HepG2 (cell line): Measurements from ENCODE around the gene MAPK8IP3. TPM values are rescaled to one million over a fixed set of nuclear protein-coding genes. Genes with fewer than 3 reads are reported as not detected.
A peak's percentile ranks its signal among the peaks of the same experiment; 100 is the strongest.

ENCODE experiments used
- ATAC-seq: fragments of 200-7000 bp; cut with Tn5 transposase; 3 replicates; pipeline ENCODE4 v1.9.1; 2020; ENCODE audit warnings: mild to moderate bottlenecking, moderate library complexity
- BruUV-seq: library from RNA; stranded (reverse); fragments of 400-500 nt; replicated peaks from 2 replicates; lab custom pipeline; 2021; lab: Mats Ljungman, UMichigan
- CTCF ChIA-PET: fragments of 300-600 bp; formaldehyde crosslinking; extraction: SDS; loops from one replicate; lab custom pipeline; 2021; ENCODE audit warnings: low total read pairs, inconsistent platforms, low intra/inter-chr PET ratio; lab: Yijun Ruan, JAX
- POLR2A ChIA-PET: fragments of 350-600 bp; sonication (Branson Sonifier 250); formaldehyde crosslinking; loops from one replicate; lab custom pipeline; 2020; ENCODE audit warnings: antibody characterized with exemption, inconsistent platforms; lab: Yijun Ruan, JAX
- DNase-seq: peaks from one replicate; pipeline ENCODE4 v3.0.0-alpha.2; 2015; ENCODE audit warnings: low spot score
- FAIRE-seq: peaks from 3 replicates; lab custom pipeline; 2011; peaks lifted over from hg19 to GRCh38; lab: Jason Lieb, UNC
- H2AFZ ChIP-seq: one replicate; pipeline ENCODE4 v1.6.1; 2011; ENCODE audit warnings: low read length, inconsistent platforms
- H3K27ac ChIP-seq: fragments of 300-600 bp; 3 replicates; pipeline ENCODE4 v1.8.0; 2011; ENCODE audit warnings: mixed run types, mild to moderate bottlenecking, mixed read lengths, low read length, inconsistent platforms; ENCODE audit not compliant: insufficient read depth; ENCODE audit errors: extremely low read length
- H3K27me3 ChIP-seq, 2 experiments: fragments of 200-600 bp in 1 of 2; 2 replicates in 1 of 2; 3 replicates in 1 of 2; pipeline versions ENCODE4 v1.6.0 to v1.8.0; 2011; ENCODE audit warnings: low read length in 2 of 2, mild to moderate bottlenecking in 2 of 2, moderate library complexity in 2 of 2, inconsistent platforms in 1 of 2; ENCODE audit not compliant: insufficient read depth in 2 of 2, control insufficient read depth in 1 of 2
- H3K36me3 ChIP-seq, 2 experiments: fragments of 200-600 bp in 1 of 2; replicated peaks in 1 of 2; 2 replicates in 1 of 2; 3 replicates in 1 of 2; pipeline versions ENCODE4 v1.5.1 to v1.8.0; 2011; ENCODE audit warnings: low read length in 2 of 2, inconsistent platforms in 1 of 2; ENCODE audit not compliant: insufficient read depth in 2 of 2, control insufficient read depth in 1 of 2
- H3K4me1 ChIP-seq: 2 replicates; pipeline ENCODE4 v1.5.1; 2012; ENCODE audit warnings: low read length, inconsistent platforms; ENCODE audit not compliant: insufficient read depth
- H3K4me2 ChIP-seq: 2 replicates; pipeline ENCODE4 v1.6.0; 2011; ENCODE audit warnings: low read depth, low read length, inconsistent platforms
- H3K4me3 ChIP-seq, 3 experiments: fragments of 200-600 bp in 1 of 3; sonication (generic), shearing (Covaris generic) in 1 of 3; replicated peaks in 1 of 3; 2 replicates each; pipeline ENCODE4 v1.5.1; 2011 to 2016; ENCODE audit warnings: low read length in 3 of 3, inconsistent platforms in 2 of 3, low read depth in 2 of 3, mild to moderate bottlenecking in 2 of 3, control low read depth in 1 of 3, mixed read lengths in 1 of 3; ENCODE audit not compliant: insufficient read depth in 1 of 3
- H3K79me2 ChIP-seq: one replicate; pipeline ENCODE4 v1.6.1; 2011; ENCODE audit warnings: low read length, inconsistent platforms; ENCODE audit not compliant: insufficient read depth
- H3K9ac ChIP-seq: 2 replicates; pipeline ENCODE4 v1.6.0; 2011; ENCODE audit warnings: mild to moderate bottlenecking, low read depth, low read length, inconsistent platforms; ENCODE audit not compliant: insufficient read depth
- H3K9me3 ChIP-seq: 2 replicates; pipeline ENCODE4 v1.5.1; 2012; ENCODE audit warnings: mild to moderate bottlenecking, low read length
- H4K20me1 ChIP-seq: 2 replicates; pipeline ENCODE4 v1.6.0; 2011; ENCODE audit warnings: inconsistent platforms, mild to moderate bottlenecking, low read length, moderate library complexity; ENCODE audit not compliant: insufficient read depth
- HES4 ChIP-seq: sonication (generic); formaldehyde crosslinking; IDR thresholded peaks from 2 replicates; pipeline ENCODE4 v1.9.0; 2021; ENCODE audit warnings: mild to moderate bottlenecking, missing genetic modification reagents, borderline replicate concordance
- RBFOX2 ChIP-seq: fragments of 200-400 bp; formaldehyde crosslinking; IDR thresholded peaks from 2 replicates; pipeline ENCODE4 v1.6.1; 2017; ENCODE audit warnings: low read depth, mild to moderate bottlenecking, low read length
- ZNF775 ChIP-seq: sonication (generic); formaldehyde crosslinking; IDR thresholded peaks from 2 replicates; pipeline ENCODE4 v1.4.0; 2020; ENCODE audit warnings: missing genetic modification reagents, mild to moderate bottlenecking, moderate library complexity, borderline replicate concordance
- ZZZ3 ChIP-seq: sonication (generic); formaldehyde crosslinking; IDR thresholded peaks from 2 replicates; pipeline ENCODE4 v1.4.0; 2020; ENCODE audit warnings: missing genetic modification reagents, mild to moderate bottlenecking, borderline replicate concordance
- WGBS: methylation state at CpG from one replicate; pipeline ENCODE4 v1.1.6; 2017; ENCODE audit warnings: low lambda C conversion rate; 5-methylcytosine and 5-hydroxymethylcytosine counted together
- in situ Hi-C: cut with HindIII; loops from 2 replicates; pipeline ENCODE4 v1.10.0; 2017; ENCODE audit warnings: low pct_unique_long_range_greater_than_20kb; ENCODE audit not compliant: extremely low pct_ligation_motif_present
- intact Hi-C: fragments of 100-400 bp; cut with micrococcal nuclease; formaldehyde crosslinking; loops from one replicate; pipeline ENCODE4 v1.10.0; 2022; ENCODE audit not compliant: unreplicated experiment
- polyA plus RNA-seq, 8 experiments: library from polyadenylated mRNA; depleted of rRNA in 3 of 8; stranded (reverse) in 7 of 8; unstranded in 1 of 8; fragments of >200 nt; fragmentation: Illumina TruSeq in 4 of 8; extraction: Trizol in 4 of 8; gene quantifications; 2 replicates each; pipeline versions ENCODE4 v1.2.1 to v1.2.3, GENCODE V29; 2011 to 2016; ENCODE audit warnings: low read depth in 4 of 8, missing spikeins in 1 of 8, mixed read lengths in 1 of 8; ENCODE audit not compliant: insufficient read depth in 1 of 8
- total RNA-seq, 5 experiments: library from RNA; depleted of rRNA; stranded (reverse); fragments of >200 nt; fragmentation: Illumina TruSeq; extraction: Trizol; gene quantifications; 2 replicates each; pipeline ENCODE4 v1.2.3, GENCODE V29; 2016; ENCODE audit warnings: low read depth in 1 of 5
- TF ChIP-seq, protein P1 (sequence below): sonication (generic); formaldehyde crosslinking; IDR thresholded peaks from 2 replicates; pipeline ENCODE4 v1.5.0; 2020; ENCODE audit warnings: mild to moderate bottlenecking, missing genetic modification reagents

The MAPK8IP3 gene
- total and polyA plus RNA-seq, 2 of the 13 experiments (the other 11 are each of a cell fraction or from before 2014, with no cell fraction given) = 25.1 to 41.7 TPM

DNA sequence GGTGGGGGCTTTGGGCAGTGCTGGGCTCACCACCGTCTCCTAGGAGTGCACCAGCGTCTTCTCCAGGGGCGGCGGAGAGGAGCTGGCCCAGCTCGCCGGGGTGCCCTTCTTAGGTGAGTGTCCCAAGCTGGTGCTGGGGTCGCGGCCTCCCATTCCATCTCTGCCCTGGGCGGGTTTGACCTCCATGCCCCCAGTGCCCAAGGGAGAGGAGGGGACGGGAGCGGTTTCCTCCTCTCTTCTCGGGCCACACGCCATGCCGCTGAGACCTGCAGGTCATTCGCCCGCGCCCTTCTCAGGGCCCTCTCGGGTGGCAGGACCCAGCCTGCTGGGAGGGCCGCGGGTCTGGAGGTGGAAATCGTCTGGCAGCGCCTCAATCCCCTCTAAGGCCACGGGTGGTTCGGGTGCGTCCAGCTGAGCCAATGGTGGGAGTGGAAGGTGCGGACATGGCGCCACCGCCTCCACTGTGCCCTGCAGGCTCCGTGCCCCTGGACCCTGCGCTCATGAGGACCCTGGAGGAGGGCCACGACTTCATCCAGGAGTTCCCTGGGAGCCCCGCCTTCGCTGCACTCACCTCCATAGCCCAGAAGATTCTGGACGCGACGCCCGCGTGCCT, 82.2 kb downstream of the MAPK8IP3 start:
- ChIA-PET POLR2A (no interaction called here), CTCF (no interaction called here)
- H3K4me2 ChIP-seq = no peak overlapping the region
- H3K4me1 ChIP-seq = peaks cover 11% of the 10 kb centered on the region
- TF ChIP-seq RBFOX2 (peak; percentile 38; the same call in 1 of the 2 replicates), HES4 (no peak), ZNF775 (CRISPR knock-in tag) (no peak), ZZZ3 (CRISPR knock-in tag) (no peak)
- TF ChIP-seq, protein P1, sequence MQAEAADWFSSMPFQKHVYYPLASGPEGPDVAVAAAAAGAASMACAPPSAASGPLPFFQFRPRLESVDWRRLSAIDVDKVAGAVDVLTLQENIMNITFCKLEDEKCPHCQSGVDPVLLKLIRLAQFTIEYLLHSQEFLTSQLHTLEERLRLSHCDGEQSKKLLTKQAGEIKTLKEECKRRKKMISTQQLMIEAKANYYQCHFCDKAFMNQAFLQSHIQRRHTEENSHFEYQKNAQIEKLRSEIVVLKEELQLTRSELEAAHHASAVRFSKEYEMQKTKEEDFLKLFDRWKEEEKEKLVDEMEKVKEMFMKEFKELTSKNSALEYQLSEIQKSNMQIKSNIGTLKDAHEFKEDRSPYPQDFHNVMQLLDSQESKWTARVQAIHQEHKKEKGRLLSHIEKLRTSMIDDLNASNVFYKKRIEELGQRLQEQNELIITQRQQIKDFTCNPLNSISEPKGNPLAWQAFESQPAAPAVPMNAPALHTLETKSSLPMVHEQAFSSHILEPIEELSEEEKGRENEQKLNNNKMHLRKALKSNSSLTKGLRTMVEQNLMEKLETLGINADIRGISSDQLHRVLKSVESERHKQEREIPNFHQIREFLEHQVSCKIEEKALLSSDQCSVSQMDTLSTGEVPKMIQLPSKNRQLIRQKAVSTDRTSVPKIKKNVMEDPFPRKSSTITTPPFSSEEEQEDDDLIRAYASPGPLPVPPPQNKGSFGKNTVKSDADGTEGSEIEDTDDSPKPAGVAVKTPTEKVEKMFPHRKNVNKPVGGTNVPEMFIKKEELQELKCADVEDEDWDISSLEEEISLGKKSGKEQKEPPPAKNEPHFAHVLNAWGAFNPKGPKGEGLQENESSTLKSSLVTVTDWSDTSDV (CRISPR knock-in tag) = no peak
- H3K79me2 ChIP-seq = peaks cover 25% of the 10 kb centered on the region
- peaks cover 4 to 7% of the 10 kb centered on the region in 2 experiments; a peak in 3 of 5 replicates for H3K36me3 ChIP-seq
- H3K4me3 ChIP-seq = no peak overlapping the region
- no peak for DNase-seq
- 96% methylated on average over 14 of the region's 38 CpGs for WGBS
- BruUV-seq = no TSS peak
- intact Hi-C loops = no loop called here
- no peak overlapping the region for H3K9ac ChIP-seq
- ATAC-seq = no peak
- in situ Hi-C loops = no loop called here
- peaks cover 4% of the 10 kb centered on the region; the same call in 1 of the 2 replicates for H4K20me1 ChIP-seq
- no peak overlapping the region for H3K27ac ChIP-seq
- no peak for FAIRE-seq
- H3K27me3 ChIP-seq = peaks cover 0 to 2% of the 10 kb centered on the region in 2 experiments; a peak in 1 of 5 replicates
- no peaks in the 10 kb centered on the region for H3K9me3 ChIP-seq
- H2AFZ ChIP-seq = no peak overlapping the region
